ENCODE data around the gene MBD5. TPM values are rescaled to one million over a fixed set of nuclear protein-coding genes. Genes with fewer than 3 reads are reported as not detected.

MBD5 gene
- total RNA-seq, 1 donor from 2014 or later = 14.5 TPM

DNA sequence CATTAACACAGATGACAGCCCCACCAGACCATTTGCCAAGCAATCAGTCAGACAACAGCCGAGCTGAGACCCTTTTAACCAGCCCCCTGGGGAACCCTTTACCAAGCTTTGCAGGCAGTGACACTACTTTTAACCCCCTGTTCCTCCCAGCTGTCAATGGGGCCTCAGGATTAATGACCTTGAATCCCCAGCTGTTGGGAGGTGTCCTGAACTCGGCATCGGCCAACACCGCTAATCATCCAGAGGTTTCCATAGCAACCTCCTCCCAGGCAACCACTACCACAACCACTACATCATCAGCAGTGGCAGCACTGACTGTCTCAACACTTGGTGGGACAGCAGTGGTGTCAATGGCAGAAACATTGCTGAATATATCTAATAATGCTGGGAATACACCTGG is 462.8 kb downstream of the MBD5 start:
- TF ChIP-seq, protein P1, sequence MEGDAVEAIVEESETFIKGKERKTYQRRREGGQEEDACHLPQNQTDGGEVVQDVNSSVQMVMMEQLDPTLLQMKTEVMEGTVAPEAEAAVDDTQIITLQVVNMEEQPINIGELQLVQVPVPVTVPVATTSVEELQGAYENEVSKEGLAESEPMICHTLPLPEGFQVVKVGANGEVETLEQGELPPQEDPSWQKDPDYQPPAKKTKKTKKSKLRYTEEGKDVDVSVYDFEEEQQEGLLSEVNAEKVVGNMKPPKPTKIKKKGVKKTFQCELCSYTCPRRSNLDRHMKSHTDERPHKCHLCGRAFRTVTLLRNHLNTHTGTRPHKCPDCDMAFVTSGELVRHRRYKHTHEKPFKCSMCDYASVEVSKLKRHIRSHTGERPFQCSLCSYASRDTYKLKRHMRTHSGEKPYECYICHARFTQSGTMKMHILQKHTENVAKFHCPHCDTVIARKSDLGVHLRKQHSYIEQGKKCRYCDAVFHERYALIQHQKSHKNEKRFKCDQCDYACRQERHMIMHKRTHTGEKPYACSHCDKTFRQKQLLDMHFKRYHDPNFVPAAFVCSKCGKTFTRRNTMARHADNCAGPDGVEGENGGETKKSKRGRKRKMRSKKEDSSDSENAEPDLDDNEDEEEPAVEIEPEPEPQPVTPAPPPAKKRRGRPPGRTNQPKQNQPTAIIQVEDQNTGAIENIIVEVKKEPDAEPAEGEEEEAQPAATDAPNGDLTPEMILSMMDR (IDR thresholded peaks at IDR 0.05; ENCODE audit: insufficient read depth, low read length, poor library complexity, severe bottlenecking) = no peak
- no peaks in the 10 kb centered on the region for H3K36me3 ChIP-seq (ENCODE audit: control insufficient read depth, insufficient read depth, low read length)
- H3K4me3 ChIP-seq (ENCODE audit: low read depth, low read length) = no peak overlapping the region
- H3K27me3 ChIP-seq (ENCODE audit: control insufficient read depth, insufficient read depth, low read length) = no peaks in the 10 kb centered on the region
- no peak for DNase-seq (ENCODE audit: low read depth)

- no peak overlapping the region for H3K4me3 ChIP-seq (ENCODE audit: low read depth, low read length)
- no peak for DNase-seq (ENCODE audit: low read depth)
- H3K27me3 ChIP-seq (ENCODE audit: control insufficient read depth, insufficient read depth, low read length) = no peaks in the 10 kb centered on the region
- TF ChIP-seq, protein P1 (IDR thresholded peaks at IDR 0.05; ENCODE audit: insufficient read depth, low read length, poor library complexity, severe bottlenecking) = no peak
- no peaks in the 10 kb centered on the region for H3K36me3 ChIP-seq (ENCODE audit: control insufficient read depth, insufficient read depth, low read length)
Observed at GRCh38 chr2:148484066-148484465, 463.2 kb downstream of the MBD5 start.

- Histone ChIP-seq H3K27me3 (ENCODE audit: control insufficient read depth, insufficient read depth, low read length) (no peaks in the 10 kb centered on the region), H3K36me3 (ENCODE audit: control insufficient read depth, insufficient read depth, low read length) (peaks cover 2% of the 10 kb centered on the region), H3K4me3 (ENCODE audit: low read depth, low read length) (no peak overlapping the region)
- DNase-seq (ENCODE audit: low read depth) = no peak
- TF ChIP-seq, protein P1 (IDR thresholded peaks at IDR 0.05; ENCODE audit: insufficient read depth, low read length, poor library complexity, severe bottlenecking) = no peak
Observed at GRCh38 chr2:148486655-148487054, 465.8 kb downstream of the MBD5 start.

DNA sequence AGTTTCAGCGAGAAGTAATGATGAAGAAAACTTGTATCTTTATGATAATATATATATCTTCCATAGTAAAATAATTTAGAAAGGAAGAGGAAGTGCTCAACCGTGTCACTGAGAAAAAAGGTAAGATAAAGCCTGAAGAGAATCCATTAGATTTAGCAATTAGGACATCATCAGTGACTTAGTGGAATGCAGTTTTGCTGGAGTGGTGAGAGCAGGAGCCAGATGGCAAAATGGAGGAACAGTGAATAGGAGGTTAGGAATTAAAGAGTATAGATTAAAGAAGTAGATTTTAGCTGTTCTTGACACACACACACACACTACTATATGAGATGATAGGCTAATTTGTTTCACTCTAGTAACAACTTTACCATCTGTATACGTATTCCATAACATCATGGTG is 466.5 kb downstream of the MBD5 start:
- TF ChIP-seq, protein P1 (IDR thresholded peaks at IDR 0.05; ENCODE audit: insufficient read depth, low read length, poor library complexity, severe bottlenecking) = no peak
- DNase-seq (ENCODE audit: low read depth) = no peak
- Histone ChIP-seq H3K27me3 (ENCODE audit: control insufficient read depth, insufficient read depth, low read length) (no peaks in the 10 kb centered on the region), H3K36me3 (ENCODE audit: control insufficient read depth, insufficient read depth, low read length) (peaks cover 2% of the 10 kb centered on the region), H3K4me3 (ENCODE audit: low read depth, low read length) (no peak overlapping the region)

GRCh38 chr2:148490840-148491439 is 470.0 kb downstream of the MBD5 start:
- Histone ChIP-seq H3K4me3 (ENCODE audit: low read depth, low read length) (no peak overlapping the region), H3K36me3 (ENCODE audit: control insufficient read depth, insufficient read depth, low read length) (peaks cover 2% of the 10 kb centered on the region), H3K27me3 (ENCODE audit: control insufficient read depth, insufficient read depth, low read length) (no peaks in the 10 kb centered on the region)
- no peak for DNase-seq (ENCODE audit: low read depth)
- TF ChIP-seq, protein P1 (IDR thresholded peaks at IDR 0.05; ENCODE audit: insufficient read depth, low read length, poor library complexity, severe bottlenecking) = no peak

All from kidney epithelial cell (primary cell).